Epithelial cell of esophagus (primary cell): ENCODE measurements around the gene PRICKLE1.

Source experiments
- DNase-seq: peaks from one replicate; pipeline ENCODE4 v3.0.0; 2010; ENCODE audit warnings: low read depth
- H3K4me3 ChIP-seq: 2 replicates; pipeline ENCODE4 v1.5.1; 2011; ENCODE audit warnings: mild to moderate bottlenecking, low read length, control low read depth
- TF ChIP-seq, protein P1 (sequence below): IDR thresholded peaks from 2 replicates; pipeline ENCODE4 v1.5.1; 2011; ENCODE audit warnings: low read depth, mild to moderate bottlenecking, low read length, control low read depth, inconsistent platforms; ENCODE audit not compliant: insufficient read depth; ENCODE audit errors: missing control alignments

Gene PRICKLE1

DNA sequence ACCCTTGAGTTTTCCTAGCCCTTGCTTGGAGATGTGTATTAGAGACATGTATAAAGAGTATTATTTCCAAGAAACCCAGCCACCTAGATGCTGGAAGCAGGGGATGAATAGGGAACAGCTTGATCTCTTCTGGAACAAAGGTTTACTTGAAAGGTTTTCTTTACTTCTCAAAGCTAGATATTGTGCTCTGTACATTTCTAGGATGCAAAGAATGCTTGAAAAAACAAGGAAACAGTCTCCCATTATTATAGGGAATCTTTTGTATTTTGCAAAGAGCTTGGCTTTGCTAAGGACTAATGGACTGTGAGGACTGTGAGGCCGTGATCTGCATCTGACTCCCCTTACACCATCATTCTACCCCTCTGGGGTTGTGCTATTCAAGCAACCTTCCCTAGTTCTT, 77.9 kb downstream of the PRICKLE1 start:
- TF ChIP-seq, protein P1, sequence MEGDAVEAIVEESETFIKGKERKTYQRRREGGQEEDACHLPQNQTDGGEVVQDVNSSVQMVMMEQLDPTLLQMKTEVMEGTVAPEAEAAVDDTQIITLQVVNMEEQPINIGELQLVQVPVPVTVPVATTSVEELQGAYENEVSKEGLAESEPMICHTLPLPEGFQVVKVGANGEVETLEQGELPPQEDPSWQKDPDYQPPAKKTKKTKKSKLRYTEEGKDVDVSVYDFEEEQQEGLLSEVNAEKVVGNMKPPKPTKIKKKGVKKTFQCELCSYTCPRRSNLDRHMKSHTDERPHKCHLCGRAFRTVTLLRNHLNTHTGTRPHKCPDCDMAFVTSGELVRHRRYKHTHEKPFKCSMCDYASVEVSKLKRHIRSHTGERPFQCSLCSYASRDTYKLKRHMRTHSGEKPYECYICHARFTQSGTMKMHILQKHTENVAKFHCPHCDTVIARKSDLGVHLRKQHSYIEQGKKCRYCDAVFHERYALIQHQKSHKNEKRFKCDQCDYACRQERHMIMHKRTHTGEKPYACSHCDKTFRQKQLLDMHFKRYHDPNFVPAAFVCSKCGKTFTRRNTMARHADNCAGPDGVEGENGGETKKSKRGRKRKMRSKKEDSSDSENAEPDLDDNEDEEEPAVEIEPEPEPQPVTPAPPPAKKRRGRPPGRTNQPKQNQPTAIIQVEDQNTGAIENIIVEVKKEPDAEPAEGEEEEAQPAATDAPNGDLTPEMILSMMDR, result no peak
- DNase-seq, result no peak
- no peak overlapping the region for H3K4me3 ChIP-seq

DNA sequence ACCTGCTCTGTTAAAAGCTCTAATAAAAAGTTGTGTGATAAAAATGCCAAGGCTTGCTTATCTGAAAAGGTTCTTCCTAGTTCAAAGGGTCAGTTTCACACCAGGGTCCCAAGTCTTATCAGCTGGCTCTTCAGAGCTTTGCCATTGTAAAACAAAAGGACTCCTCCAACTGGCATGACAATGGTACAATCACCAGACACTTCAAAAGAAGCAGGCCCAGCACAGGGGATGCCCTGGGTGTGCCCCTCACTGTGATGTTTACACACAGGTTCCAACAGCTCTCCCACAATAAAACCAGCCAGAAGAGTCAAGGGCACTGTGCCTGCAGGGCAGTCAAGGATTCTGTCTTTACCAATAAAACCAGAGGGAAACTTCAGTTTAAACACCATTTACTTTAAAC, 78.7 kb downstream of the PRICKLE1 start:
- DNase-seq, result no peak
- TF ChIP-seq, protein P1, result no peak

DNA sequence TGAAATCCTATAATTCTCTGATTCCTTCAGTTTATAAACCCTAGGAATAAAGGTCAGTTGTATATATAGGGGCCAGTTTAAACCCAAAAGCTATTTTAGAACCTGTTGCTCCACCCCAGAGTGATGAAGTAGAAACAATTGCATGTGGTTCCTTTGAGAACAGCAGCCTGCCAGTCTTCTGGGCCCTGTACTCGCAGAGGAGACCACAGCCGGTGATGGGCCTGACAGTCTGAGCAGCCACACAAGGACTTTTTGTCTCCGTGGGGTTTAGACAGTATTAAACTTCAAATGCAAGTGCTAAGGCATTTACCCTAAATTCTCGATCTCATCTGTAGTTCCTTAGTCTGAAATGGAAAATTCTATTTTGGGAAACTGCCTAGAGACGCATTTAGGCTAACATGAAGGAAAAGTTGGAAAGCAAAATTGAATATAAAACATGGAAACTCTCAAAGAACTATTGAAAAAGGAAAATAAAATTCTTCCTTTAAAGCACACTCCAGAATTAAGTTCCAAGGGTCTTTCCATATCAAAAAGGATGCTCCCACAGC, 80.6 kb downstream of the PRICKLE1 start:
- no peak for DNase-seq
- TF ChIP-seq, protein P1, result no peak
- no peak overlapping the region for H3K4me3 ChIP-seq

More for the DNA sequence above, 78.7 kb downstream of the PRICKLE1 start:
- H3K4me3 ChIP-seq, result no peak overlapping the region

DNA sequence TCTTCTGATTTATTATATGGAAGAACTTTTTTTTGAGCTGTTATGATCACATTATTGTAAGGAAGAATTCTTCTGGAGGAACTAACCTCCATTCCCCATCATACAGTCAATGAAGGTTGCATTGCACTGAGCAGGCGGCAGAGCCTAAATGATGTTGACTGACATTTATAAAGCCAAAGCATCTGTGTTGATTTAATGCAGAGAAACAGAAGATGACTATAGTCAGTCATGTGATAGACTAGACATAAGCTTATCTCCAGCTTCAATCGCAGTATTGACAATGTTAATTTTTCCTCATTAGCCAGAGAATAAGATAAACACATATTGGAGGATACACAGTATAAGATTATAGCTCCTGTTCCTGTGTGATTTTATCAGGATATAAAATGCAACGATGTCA, 82.0 kb downstream of the PRICKLE1 start:
- DNase-seq, result no peak
- TF ChIP-seq, protein P1, result no peak
- H3K4me3 ChIP-seq, result no peak overlapping the region

DNA sequence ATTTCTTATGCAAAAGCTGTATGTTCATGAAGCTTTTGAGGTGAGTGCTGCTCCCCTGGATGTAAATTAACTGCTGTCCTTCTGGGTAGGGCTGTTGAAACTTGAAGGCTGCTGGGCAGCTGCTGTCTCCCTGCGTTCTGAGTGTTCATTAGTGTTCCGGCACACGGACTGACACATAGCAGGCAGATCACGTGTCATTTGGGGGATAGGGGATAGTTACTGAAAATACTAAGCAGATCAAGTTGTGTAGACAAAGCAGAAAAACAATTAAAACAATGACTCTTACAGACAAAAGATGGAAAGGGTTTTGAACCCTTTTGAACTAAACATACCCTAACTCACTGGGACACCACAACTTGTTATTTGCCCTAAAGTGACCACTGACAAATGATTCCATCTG, 82.5 kb downstream of the PRICKLE1 start:
- no peak overlapping the region for H3K4me3 ChIP-seq
- TF ChIP-seq, protein P1, result no peak
- no peak for DNase-seq

DNA sequence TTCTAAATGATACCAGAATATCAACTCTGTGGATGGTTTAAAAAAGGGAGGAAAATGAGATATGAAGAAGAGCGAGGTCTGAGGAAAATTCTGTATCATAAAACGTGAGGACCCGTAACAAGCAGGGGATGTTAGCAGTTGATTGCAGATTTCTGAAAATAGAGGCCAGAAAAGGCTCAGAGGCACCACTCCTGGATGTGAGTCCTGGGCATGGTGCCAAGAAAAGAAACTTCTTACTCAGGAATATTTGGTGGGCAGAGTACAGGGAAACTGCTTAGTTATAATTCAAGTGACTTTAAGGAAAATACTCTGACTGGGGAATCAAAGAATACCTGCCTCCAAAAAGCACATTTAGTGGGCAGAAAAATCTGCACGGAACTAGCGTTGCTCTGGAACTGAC, 85.5 kb downstream of the PRICKLE1 start:
- H3K4me3 ChIP-seq, result no peak overlapping the region
- DNase-seq, result peak; percentile 26
- TF ChIP-seq, protein P1, result no peak

DNA sequence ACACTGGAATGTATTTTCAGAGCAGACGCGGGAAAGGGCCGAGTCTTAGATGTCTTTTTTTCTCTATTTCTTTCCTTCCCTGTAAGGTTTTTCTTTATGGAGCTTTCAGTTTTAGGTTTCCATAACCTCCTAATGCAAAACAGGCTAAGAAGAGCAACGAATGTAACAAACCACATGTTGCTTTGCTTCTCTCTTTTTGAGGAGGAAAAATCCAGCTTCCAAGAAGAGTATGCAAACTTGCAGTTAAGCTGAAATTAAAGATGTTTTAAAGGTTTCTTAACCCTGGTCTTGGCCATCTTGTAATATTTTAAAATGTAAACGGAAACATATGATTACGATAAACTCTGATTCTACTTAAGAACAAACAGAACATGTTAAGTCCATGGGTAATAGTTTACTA, 86.9 kb downstream of the PRICKLE1 start:
- H3K4me3 ChIP-seq, result no peak overlapping the region
- no peak for DNase-seq
- TF ChIP-seq, protein P1, result no peak
